HFFc6 (cell line): ENCODE results near the gene TNFRSF21. TPM values are rescaled to one million over a fixed set of nuclear protein-coding genes. Genes with fewer than 3 reads are reported as not detected.
"Not testable (repeated sequence)": the region's sequence is repeated elsewhere in the genome, so short reads cannot be mapped to it uniquely, and the experiment has no call there.

Experiments
- DNase-seq: peaks from one replicate; pipeline ENCODE4 v3.0.0-alpha.2; 2018
- H3K27ac Mint-ChIP-seq: 2 replicates; pipeline ENCODE4 v1.8.0; 2020; ENCODE audit warnings: mild to moderate bottlenecking, mixed read lengths
- H3K27me3 Mint-ChIP-seq: 2 replicates; pipeline ENCODE4 v1.8.0; 2021; ENCODE audit warnings: mild to moderate bottlenecking, moderate library complexity, mixed read lengths; ENCODE audit not compliant: insufficient read depth
- H3K36me3 Mint-ChIP-seq: 2 replicates; pipeline ENCODE4 v1.8.0; 2021; ENCODE audit warnings: low read depth, mixed read lengths
- H3K4me1 Mint-ChIP-seq: 2 replicates; pipeline ENCODE4 v1.8.0; 2020; ENCODE audit warnings: low read depth, mixed read lengths
- H3K4me3 Mint-ChIP-seq: 2 replicates; pipeline ENCODE4 v1.8.0; 2020; ENCODE audit warnings: mild to moderate bottlenecking, moderate library complexity, mixed read lengths
- H3K9me3 Mint-ChIP-seq: 2 replicates; pipeline ENCODE4 v1.8.0; 2020; ENCODE audit warnings: mild to moderate bottlenecking, mixed read lengths
- CTCF ChIP-seq: fragments of 200-600 bp; sonication (generic); IDR thresholded peaks from 2 replicates; pipeline ENCODE4 v1.5.0; 2021; ENCODE audit warnings: antibody characterized with exemption, mild to moderate bottlenecking
- total RNA-seq, 6 experiments: library from RNA; stranded (reverse); fragmentation: NEBNext Ultra II Directional; extraction: Animal tissue kit (Norgen Biotek cat#: 25700); gene quantifications; 2 replicates in 1 of 6; 3 replicates in 5 of 6; pipeline ENCODE4 v1.2.3, GENCODE V29; 2021

Gene TNFRSF21
- total RNA-seq, 6 experiments from 2014 or later = 1.6 to 20.4 (median 2.2) TPM

GRCh38 chr6:47235421-47235820, 74.3 kb downstream of the TNFRSF21 start:
- no peaks in the 10 kb centered on the region for H3K9me3 Mint-ChIP-seq
- no peak for TF ChIP-seq CTCF
- H3K36me3 Mint-ChIP-seq = no peaks in the 10 kb centered on the region
- H3K4me3 Mint-ChIP-seq = no peak overlapping the region
- no peaks in the 10 kb centered on the region for H3K27me3 Mint-ChIP-seq
- H3K4me1 Mint-ChIP-seq = no peaks in the 10 kb centered on the region; the same call in 1 of the 2 replicates
- no peak overlapping the region for H3K27ac Mint-ChIP-seq
- DNase-seq = no peak

GRCh38 chr6:47234266-47234933, 75.3 kb downstream of the TNFRSF21 start:
- Mint-ChIP-seq H3K27ac (no peak overlapping the region), H3K4me3 (no peak overlapping the region), H3K27me3 (no peaks in the 10 kb centered on the region), H3K36me3 (no peaks in the 10 kb centered on the region), H3K4me1 (no peaks in the 10 kb centered on the region; the same call in 1 of the 2 replicates), H3K9me3 (no peaks in the 10 kb centered on the region)
- TF ChIP-seq CTCF = no peak
- no peak for DNase-seq

GRCh38 chr6:47231151-47231550, 78.6 kb downstream of the TNFRSF21 start:
- no peaks in the 10 kb centered on the region for H3K36me3 Mint-ChIP-seq
- H3K27ac Mint-ChIP-seq = no peak overlapping the region
- no peak overlapping the region for H3K4me3 Mint-ChIP-seq
- no peak for TF ChIP-seq CTCF
- H3K4me1 Mint-ChIP-seq = no peaks in the 10 kb centered on the region
- peaks cover 1% of the 10 kb centered on the region; the same call in 1 of the 2 replicates for H3K27me3 Mint-ChIP-seq
- H3K9me3 Mint-ChIP-seq = no peaks in the 10 kb centered on the region
- no peak for DNase-seq

GRCh38 chr6:47230579-47230978, 79.1 kb downstream of the TNFRSF21 start:
- Mint-ChIP-seq H3K36me3 (no peaks in the 10 kb centered on the region), H3K27me3 (peaks cover 1% of the 10 kb centered on the region; the same call in 1 of the 2 replicates), H3K9me3 (no peaks in the 10 kb centered on the region)

GRCh38 chr6:47229255-47229654, 80.5 kb downstream of the TNFRSF21 start:
- Mint-ChIP-seq H3K4me3 (no peak overlapping the region), H3K9me3 (no peaks in the 10 kb centered on the region), H3K27me3 (peaks cover 1% of the 10 kb centered on the region; the same call in 1 of the 2 replicates), H3K27ac (no peak overlapping the region), H3K36me3 (no peaks in the 10 kb centered on the region), H3K4me1 (no peaks in the 10 kb centered on the region)
- TF ChIP-seq CTCF = no peak
- DNase-seq = no peak

More at GRCh38 chr6:47230579-47230978, 79.1 kb downstream of the TNFRSF21 start:
- DNase-seq = no peak
- Mint-ChIP-seq H3K4me3 (no peak overlapping the region), H3K27ac (no peak overlapping the region), H3K4me1 (no peaks in the 10 kb centered on the region)
- TF ChIP-seq CTCF = no peak

- not testable (repeated sequence) for H3K27ac Mint-ChIP-seq, DNase-seq, H3K4me1 Mint-ChIP-seq, H3K4me3 Mint-ChIP-seq, H3K36me3 Mint-ChIP-seq, H3K9me3 Mint-ChIP-seq, H3K27me3 Mint-ChIP-seq
Measured at GRCh38 chr6:47228093-47228492, 81.6 kb downstream of the TNFRSF21 start.

- H3K4me3 Mint-ChIP-seq, H3K9me3 Mint-ChIP-seq, H3K27me3 Mint-ChIP-seq, H3K36me3 Mint-ChIP-seq, DNase-seq, H3K4me1 Mint-ChIP-seq, H3K27ac Mint-ChIP-seq: not testable (repeated sequence)
Measured at GRCh38 chr6:47223251-47223650, 86.5 kb downstream of the TNFRSF21 start.
